Measurements from ENCODE around the gene DENND2D.

The DENND2D gene

DNA sequence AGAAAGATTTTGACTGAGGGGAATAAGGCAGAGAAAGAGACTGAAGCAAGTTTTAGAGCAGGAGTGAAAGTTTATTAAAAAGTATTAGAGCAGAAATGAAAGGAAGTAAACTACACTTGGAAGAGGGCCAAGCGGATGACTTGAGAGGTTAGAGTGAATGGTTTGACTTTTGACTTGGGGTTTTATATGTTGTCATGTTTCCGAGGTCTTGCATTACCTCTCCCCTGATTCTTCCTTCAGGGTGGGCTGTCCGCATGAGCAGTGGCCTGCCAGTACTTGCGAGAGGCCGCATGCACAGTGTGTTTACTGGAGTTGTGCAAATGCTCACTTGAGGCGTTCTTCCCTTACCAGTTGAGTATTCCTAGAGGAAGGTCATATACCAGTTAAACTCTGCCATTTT is 13.0 kb upstream of the DENND2D start:
- in situ Hi-C loops (cut with MboI; ENCODE audit: low pct_unique_long_range_greater_than_20kb, low sequenced_read_pairs, unreplicated experiment): loop anchor here (25.0 kb wide), 2 partner anchors 399 to 549 kb away; partner anchors contain the start of genes DDX20 and RAP1A
- TF ChIP-seq, protein P1, sequence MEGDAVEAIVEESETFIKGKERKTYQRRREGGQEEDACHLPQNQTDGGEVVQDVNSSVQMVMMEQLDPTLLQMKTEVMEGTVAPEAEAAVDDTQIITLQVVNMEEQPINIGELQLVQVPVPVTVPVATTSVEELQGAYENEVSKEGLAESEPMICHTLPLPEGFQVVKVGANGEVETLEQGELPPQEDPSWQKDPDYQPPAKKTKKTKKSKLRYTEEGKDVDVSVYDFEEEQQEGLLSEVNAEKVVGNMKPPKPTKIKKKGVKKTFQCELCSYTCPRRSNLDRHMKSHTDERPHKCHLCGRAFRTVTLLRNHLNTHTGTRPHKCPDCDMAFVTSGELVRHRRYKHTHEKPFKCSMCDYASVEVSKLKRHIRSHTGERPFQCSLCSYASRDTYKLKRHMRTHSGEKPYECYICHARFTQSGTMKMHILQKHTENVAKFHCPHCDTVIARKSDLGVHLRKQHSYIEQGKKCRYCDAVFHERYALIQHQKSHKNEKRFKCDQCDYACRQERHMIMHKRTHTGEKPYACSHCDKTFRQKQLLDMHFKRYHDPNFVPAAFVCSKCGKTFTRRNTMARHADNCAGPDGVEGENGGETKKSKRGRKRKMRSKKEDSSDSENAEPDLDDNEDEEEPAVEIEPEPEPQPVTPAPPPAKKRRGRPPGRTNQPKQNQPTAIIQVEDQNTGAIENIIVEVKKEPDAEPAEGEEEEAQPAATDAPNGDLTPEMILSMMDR (IDR thresholded peaks at IDR 0.05; ENCODE audit: extremely low read depth, insufficient read depth, missing control alignments): no peak
- DNase-seq (ENCODE audit: low spot score): no peak

DNA sequence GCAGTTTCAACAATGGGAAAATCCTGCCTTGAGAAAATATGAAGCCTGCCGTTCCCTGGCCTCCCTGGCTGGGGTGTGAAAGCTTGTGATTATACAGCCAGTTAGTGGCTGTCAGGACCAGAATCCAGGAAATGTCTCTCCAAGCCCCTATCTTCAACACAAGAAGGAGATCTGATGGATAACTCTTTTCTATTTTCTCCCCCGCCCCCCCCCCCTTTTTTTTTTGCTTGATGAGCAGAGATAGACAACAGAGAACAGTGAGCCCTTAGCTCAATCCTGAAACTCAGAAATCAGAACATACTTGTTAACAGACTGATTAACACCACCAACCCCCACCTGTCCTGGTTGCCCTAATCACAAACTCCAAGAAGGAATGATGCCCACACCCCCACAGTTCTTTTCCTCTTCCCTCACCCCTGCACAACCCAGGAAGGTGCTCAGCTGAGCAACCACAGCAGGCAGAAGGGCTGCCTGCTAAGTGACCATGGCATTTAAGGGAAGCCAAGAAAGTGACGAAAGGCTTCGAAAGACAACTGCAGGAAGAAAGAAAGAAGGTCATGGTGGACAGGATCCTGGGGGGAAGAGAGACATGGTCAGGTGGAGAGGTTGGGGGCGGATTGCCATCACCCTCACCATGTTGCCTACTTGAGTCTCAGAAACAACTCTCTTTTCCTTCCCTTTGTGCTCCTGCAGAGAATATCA is 12.3 kb upstream of the DENND2D start:
- TF ChIP-seq, protein P1 (IDR thresholded peaks at IDR 0.05; ENCODE audit: extremely low read depth, insufficient read depth, missing control alignments): no peak
- DNase-seq (ENCODE audit: low spot score): no peak
- in situ Hi-C loops (cut with MboI; ENCODE audit: low pct_unique_long_range_greater_than_20kb, low sequenced_read_pairs, unreplicated experiment): loop anchor here (25.0 kb wide), 2 partner anchors 400 to 550 kb away; partner anchors contain the start of genes DDX20 and RAP1A

DNA sequence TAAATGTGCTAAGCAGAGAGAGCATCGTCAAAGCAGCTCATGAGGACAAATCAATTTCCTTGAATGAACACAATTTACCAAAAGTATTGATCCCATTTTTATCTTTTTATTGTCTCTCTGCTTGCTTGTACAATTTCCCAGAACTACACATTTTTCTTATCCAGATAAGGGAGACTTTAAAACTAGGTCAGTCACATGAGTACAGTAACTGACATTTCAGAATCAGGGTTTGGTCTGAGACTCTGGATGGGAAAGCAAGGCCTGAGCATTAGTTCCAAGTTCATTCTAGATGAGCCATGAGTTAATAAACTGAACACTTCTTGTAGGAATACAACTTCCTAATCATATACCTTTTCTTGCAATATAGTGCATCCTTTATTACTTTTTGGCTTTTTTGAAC is 11.5 kb upstream of the DENND2D start:
- in situ Hi-C loops (cut with MboI; ENCODE audit: low pct_unique_long_range_greater_than_20kb, low sequenced_read_pairs, unreplicated experiment): loop anchor here (25.0 kb wide), 2 partner anchors 400 to 550 kb away; partner anchors contain the start of genes DDX20 and RAP1A
- TF ChIP-seq, protein P1 (IDR thresholded peaks at IDR 0.05; ENCODE audit: extremely low read depth, insufficient read depth, missing control alignments): no peak
- no peak for DNase-seq (ENCODE audit: low spot score)

DNA sequence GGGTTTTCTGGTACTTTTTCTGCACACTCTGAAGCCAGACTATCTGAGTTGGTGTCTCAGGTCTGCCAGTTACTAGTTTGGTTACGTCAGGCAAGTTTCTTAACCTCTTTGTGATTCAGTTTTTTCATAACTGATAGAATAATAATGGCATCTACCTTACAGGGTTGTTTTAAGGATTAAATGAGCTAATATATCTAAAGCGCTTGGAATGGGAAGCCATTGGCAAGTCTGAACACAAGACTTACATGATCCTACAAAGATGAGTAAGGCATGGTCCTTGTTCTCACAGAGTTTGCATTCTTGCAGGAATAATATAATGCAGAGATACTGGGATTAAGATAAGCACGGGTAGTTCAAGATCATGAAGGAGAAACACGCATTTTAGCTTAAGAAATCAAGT is 9.2 kb upstream of the DENND2D start:
- TF ChIP-seq, protein P1 (IDR thresholded peaks at IDR 0.05; ENCODE audit: extremely low read depth, insufficient read depth, missing control alignments): no peak
- DNase-seq (ENCODE audit: low spot score): no peak
- in situ Hi-C loops (cut with MboI; ENCODE audit: low pct_unique_long_range_greater_than_20kb, low sequenced_read_pairs, unreplicated experiment): loop anchor here (25.0 kb wide), 2 partner anchors 403 to 553 kb away; partner anchors contain the start of genes DDX20 and RAP1A

DNA sequence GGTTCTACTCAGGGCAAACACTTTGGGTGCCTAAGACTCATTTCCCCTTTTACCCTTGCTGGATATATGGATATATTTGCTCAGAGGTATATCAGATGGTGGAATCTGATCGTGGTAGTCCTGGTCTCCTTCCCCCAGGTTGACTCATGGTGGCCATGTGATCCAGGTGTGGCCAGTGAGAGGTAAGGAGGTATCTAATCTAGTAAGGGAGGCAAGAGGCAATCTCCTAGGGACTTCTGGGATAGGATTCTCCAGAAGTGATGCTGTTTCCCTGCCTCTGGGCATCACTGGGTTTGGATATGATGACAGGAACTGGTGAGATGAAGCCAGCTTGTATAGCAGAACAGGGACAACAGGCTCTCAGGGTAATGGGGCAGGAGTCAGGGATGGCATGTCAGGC is 8.5 kb upstream of the DENND2D start:
- in situ Hi-C loops (cut with MboI; ENCODE audit: low pct_unique_long_range_greater_than_20kb, low sequenced_read_pairs, unreplicated experiment): loop anchor here (25.0 kb wide), 2 partner anchors 403 to 553 kb away; partner anchors contain the start of genes DDX20 and RAP1A
- DNase-seq (ENCODE audit: low spot score): no peak
- TF ChIP-seq, protein P1 (IDR thresholded peaks at IDR 0.05; ENCODE audit: extremely low read depth, insufficient read depth, missing control alignments): no peak

DNA sequence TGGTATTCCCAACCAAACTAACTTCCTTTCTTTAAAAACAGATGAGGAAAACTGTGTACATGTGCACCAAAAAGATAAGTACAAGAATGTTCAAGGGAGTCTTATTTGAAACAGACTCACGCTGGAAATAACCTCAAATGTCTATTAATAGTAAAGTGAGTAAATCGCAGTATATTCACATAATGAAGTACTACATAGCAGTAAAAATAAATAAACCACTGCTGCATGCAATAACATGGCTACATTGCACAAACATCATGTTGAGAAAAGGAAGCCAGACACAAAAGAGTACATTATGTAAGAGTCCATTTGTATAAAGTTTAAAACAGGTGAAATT is 5.2 kb upstream of the DENND2D start:
- in situ Hi-C loops (cut with MboI; ENCODE audit: low pct_unique_long_range_greater_than_20kb, low sequenced_read_pairs, unreplicated experiment): loop anchor here (25.0 kb wide), 2 partner anchors 407 to 557 kb away; partner anchors contain the start of genes DDX20 and RAP1A
- no peak for DNase-seq (ENCODE audit: low spot score)
- TF ChIP-seq, protein P1 (IDR thresholded peaks at IDR 0.05; ENCODE audit: extremely low read depth, insufficient read depth, missing control alignments): no peak
